ENCODE results near the gene CDX2. TPM values are rescaled to one million over a fixed set of nuclear protein-coding genes. Genes with fewer than 3 reads are reported as not detected.

Gene CDX2, protein sequence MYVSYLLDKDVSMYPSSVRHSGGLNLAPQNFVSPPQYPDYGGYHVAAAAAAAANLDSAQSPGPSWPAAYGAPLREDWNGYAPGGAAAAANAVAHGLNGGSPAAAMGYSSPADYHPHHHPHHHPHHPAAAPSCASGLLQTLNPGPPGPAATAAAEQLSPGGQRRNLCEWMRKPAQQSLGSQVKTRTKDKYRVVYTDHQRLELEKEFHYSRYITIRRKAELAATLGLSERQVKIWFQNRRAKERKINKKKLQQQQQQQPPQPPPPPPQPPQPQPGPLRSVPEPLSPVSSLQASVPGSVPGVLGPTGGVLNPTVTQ
- not detected in 2 replicates for total RNA-seq

DNA sequence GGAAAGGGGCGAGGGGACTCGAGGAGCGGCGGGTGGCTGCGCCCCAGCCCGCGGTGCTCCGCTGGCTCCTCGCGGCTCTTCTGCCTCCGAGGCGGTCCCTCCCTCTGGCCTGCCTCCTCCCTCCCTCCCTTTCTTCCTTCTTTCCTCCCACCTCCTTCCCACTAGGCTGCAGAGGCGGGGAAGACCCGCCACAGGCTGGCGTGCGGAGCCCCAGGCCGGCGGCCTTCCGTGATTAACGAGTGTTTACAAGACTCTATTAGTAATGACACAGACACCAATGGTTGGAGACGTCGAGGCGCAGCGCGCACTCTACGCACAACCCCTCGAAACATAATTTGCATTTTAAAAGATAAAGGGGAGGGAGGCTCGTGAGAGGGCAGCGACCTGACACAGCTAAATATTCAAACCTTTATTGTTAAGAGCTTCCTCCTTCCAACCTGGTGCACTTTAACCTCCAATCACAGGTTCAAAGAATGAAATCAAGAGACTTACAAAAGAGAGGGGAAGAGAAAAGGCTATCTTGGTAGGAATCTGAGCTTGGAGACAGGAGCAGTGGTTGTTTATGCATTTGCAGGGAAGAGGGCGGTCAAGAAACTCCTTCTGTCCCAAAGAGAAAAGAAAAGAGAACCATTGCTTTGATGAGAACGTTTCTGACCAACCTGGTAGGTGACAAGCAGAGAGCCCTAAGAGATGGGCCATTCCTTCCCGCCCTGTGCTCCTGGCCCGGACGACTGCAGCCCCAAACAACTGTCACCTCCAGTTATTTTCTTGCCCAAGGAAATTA, at the start of gene CDX2:
Gene CDX2 (minus strand): TSS at position 234 of the 784 bp plus-strand sequence. CDS start 309 bp downstream, outside the sequence.

DNA sequence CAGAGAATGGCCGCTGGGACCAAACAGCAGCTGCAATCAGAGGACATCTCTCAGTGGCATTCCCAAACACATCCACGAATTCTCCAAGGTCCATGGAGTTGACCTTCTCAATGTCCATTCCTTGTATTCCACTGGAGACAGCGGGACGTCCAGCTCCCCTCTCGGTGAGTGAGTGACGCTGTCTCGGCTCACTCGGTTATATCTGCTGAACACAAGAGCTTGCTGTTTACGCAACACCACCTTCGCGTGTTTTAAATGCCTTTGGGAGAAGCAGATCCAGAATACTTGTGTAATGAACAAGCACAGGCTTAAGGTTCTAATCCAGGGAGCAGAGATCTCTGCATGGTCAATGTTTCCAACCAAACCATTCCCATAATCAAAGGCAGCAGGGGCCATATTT, 19.4 kb upstream of the CDX2 start, which contains the start of gene URAD:
Gene URAD (minus strand): TSS at position 174 of the 400 bp plus-strand sequence. CDS start 56 bp downstream, at position 118.

DNA sequence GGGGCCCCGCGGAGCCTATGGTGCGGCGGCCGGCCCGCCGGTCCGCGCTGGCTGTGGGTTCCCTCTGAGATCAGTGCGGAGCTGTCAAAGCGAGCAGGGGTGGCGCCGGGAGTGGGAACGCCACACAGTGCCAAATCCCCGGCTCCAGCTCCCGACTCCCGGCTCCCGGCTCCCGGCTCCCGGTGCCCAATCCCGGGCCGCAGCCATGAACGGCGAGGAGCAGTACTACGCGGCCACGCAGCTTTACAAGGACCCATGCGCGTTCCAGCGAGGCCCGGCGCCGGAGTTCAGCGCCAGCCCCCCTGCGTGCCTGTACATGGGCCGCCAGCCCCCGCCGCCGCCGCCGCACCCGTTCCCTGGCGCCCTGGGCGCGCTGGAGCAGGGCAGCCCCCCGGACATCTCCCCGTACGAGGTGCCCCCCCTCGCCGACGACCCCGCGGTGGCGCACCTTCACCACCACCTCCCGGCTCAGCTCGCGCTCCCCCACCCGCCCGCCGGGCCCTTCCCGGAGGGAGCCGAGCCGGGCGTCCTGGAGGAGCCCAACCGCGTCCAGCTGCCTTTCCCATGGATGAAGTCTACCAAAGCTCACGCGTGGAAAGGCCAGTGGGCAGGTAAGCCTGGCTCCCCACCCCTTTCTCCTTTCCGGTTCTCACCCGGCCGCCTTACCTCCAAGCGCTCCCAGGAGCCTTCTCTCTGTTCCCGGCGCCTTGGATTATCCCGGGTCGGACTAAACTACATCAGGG, 49.0 kb downstream of the CDX2 start, which contains the start of gene PDX1:
Gene PDX1 (plus strand): TSS at position 67 of the 743 bp plus-strand sequence. CDS start 139 bp downstream, at position 206.

Other genes starting within 250 kb of the CDX2 start
- not detected in 2 replicates for gene GSX1, start 176.8 kb downstream of the CDX2 start, total RNA-seq
- not detected in 2 replicates for gene PDX1, start 49.3 kb downstream of the CDX2 start, total RNA-seq
- gene URAD, start 19.4 kb upstream of the CDX2 start, total RNA-seq, result not detected in 2 replicates
- not detected in 2 replicates for gene FLT3, start 131.3 kb upstream of the CDX2 start, total RNA-seq
- gene PAN3, start 169.2 kb upstream of the CDX2 start, total RNA-seq, result 8.9 and 9.2 TPM in 2 replicates